Measurements from ENCODE around the gene HIRA. TPM values are rescaled to one million over a fixed set of nuclear protein-coding genes. Genes with fewer than 3 reads are reported as not detected.

Gene HIRA
- total RNA-seq, 4 donors from 2014 or later: 14.8 to 23.0 (median 17.2) TPM

GRCh38 chr22:19410941-19411689 is 20.4 kb downstream of the HIRA start:
- TF ChIP-seq CTCF (IDR thresholded peaks at IDR 0.05; ENCODE audit: low read depth): no peak

GRCh38 chr22:19407649-19408606 is 23.6 kb downstream of the HIRA start:
- no peak for TF ChIP-seq CTCF (IDR thresholded peaks at IDR 0.05; ENCODE audit: low read depth)

GRCh38 chr22:19406846-19407245 is 24.7 kb downstream of the HIRA start:
- no peak for TF ChIP-seq CTCF (IDR thresholded peaks at IDR 0.05; ENCODE audit: low read depth)

GRCh38 chr22:19406281-19406811 is 25.2 kb downstream of the HIRA start:
- TF ChIP-seq CTCF (IDR thresholded peaks at IDR 0.05; ENCODE audit: low read depth): no peak

GRCh38 chr22:19405652-19406051 is 25.9 kb downstream of the HIRA start:
- no peak for TF ChIP-seq CTCF (IDR thresholded peaks at IDR 0.05; ENCODE audit: low read depth)

- no peak for TF ChIP-seq CTCF (IDR thresholded peaks at IDR 0.05; ENCODE audit: low read depth)
Observed at GRCh38 chr22:19405133-19405532, 26.4 kb downstream of the HIRA start.

- no peak for TF ChIP-seq CTCF (IDR thresholded peaks at IDR 0.05; ENCODE audit: low read depth)
Observed at GRCh38 chr22:19404676-19405075, 26.9 kb downstream of the HIRA start.
